ENCODE results near the gene CRAMP1.

- no peak for TF ChIP-seq ZSCAN30 (tag by site-specific recombination; IDR thresholded peaks at IDR 0.05)
- no peak for TF ChIP-seq ZNF10 (tag by site-specific recombination; IDR thresholded peaks at IDR 0.05)
- no peak for TF ChIP-seq ZNF138 (tag by site-specific recombination; IDR thresholded peaks at IDR 0.05; ENCODE audit: borderline replicate concordance)
- no peak for TF ChIP-seq ATF2 (tag by site-specific recombination; IDR thresholded peaks at IDR 0.05; ENCODE audit: low read depth)
- no peak for TF ChIP-seq CTCF (tag by site-specific recombination; IDR thresholded peaks at IDR 0.05)
- no peak for TF ChIP-seq ZNF140 (tag by site-specific recombination; IDR thresholded peaks at IDR 0.05)
- no peak for TF ChIP-seq ZNF292 (tag by site-specific recombination; IDR thresholded peaks at IDR 0.05; ENCODE audit: borderline replicate concordance, low read depth)
These were observed 15.0 kb upstream of the CRAMP1 start for GRCh38 chr16:1597154-1597553.
